HG03575 (cell line): ENCODE results near the gene APOBEC3C.
"Not testable (repeated sequence)": the region's sequence is repeated elsewhere in the genome, so short reads cannot be mapped to it uniquely, and the experiment has no call there.

ENCODE experiments used
- ATAC-seq: cut with Tn5 transposase; IDR thresholded peaks from one replicate; pipeline ENCODE4 v1.9.1; 2021; ENCODE audit not compliant: unreplicated experiment, insufficient number of reproducible peaks, low FRiP score; ENCODE audit errors: extremely low read depth

Gene APOBEC3C

DNA sequence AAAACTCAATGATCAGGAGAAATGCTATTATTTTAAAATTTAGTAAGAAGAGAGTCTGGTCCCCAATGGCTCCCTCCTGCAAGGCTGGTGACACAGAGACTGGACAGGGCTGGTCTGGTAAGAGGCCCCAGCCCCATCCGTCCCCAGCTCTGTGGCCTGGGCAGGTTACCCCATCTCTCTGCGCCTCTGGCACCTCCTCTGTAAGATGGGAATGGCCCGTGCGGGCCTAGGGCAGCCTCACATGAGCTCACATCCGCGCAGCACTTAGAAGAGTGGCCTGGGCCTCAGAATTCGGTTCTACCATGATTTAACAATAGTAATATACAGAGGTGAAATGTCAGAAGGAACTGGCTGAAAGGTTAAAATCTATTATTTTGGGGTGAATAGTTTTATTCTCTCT lies 27.9 kb downstream of the APOBEC3C start:
- ATAC-seq: no peak

DNA sequence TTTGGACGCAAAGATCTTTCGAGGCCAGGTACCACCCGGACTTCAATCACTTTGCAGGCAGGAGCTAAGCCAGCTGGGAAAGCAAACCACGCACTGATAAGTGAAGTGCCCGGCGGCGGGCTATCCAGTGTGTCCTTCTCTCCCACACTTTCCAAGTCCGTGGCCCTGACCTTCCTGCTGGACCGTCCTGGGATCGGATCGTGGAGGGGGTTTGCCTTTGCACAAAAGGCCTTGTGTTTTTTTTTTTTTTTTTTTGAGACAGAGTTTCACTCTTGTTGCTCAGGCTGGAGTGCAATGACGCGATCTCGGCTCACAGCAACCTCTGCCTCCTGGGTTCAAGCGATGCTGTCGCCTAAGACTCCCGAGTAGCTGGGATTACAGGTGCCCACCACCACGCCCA lies 29.0 kb downstream of the APOBEC3C start:
- ATAC-seq: not testable (repeated sequence)

DNA sequence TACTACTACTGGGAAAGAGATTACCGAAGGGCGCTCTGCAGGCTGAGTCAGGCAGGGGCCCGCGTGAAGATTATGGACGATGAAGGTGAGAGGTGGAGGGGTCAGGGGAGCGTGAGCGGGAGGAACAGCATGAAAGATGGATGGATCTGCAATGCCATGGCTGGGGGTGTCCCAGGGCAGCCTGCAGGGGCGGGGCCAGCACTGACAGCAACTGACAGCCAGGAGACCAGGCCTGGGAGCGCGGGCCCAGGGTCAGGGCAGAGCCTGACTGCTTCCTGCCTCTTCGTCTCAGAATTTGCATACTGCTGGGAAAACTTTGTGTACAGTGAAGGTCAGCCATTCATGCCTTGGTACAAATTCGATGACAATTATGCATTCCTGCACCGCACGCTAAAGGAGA lies 31.1 kb downstream of the APOBEC3C start:
- ATAC-seq: not testable (repeated sequence)

DNA sequence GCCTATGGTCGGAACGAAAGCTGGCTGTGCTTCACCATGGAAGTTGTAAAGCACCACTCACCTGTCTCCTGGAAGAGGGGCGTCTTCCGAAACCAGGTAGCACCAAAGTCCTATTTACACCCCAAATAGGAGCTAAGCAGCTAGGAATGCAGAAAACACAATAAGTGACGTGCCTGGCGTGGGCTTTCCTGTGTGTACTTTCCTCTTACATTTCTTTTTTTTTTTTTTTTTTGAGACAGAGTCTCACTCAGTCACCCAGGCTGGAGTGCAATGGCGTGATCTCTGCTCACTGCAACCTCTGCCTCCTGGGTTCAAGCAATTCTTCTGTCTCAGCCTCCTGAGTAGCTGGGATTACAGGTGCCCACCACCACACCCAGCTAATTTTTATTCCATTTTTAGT lies 35.4 kb downstream of the APOBEC3C start:
- ATAC-seq: not testable (repeated sequence)

DNA sequence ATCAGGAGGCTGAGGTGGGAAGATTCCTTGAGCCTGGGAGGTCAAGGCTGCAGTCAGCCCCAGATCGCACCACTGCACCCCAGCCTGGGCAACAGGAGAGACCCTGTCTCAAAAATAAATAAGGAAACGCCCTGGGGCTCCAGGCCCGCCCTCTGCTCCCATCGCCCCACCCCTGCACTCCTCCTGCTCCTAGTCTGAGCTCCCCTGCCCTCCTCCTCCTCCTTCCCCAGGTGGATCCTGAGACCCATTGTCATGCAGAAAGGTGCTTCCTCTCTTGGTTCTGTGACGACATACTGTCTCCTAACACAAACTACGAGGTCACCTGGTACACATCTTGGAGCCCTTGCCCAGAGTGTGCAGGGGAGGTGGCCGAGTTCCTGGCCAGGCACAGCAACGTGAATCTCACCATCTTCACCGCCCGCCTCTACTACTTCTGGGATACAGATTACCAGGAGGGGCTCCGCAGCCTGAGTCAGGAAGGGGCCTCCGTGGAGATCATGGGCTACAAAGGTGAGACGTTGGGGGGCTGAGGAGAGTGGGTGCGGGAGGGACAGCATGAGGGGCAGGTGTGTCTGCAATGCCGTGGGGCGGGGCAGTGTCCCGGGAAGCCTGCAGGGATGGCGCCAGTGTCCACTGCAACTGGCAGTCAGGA lies 37.9 kb downstream of the APOBEC3C start:
- ATAC-seq: not testable (repeated sequence)

DNA sequence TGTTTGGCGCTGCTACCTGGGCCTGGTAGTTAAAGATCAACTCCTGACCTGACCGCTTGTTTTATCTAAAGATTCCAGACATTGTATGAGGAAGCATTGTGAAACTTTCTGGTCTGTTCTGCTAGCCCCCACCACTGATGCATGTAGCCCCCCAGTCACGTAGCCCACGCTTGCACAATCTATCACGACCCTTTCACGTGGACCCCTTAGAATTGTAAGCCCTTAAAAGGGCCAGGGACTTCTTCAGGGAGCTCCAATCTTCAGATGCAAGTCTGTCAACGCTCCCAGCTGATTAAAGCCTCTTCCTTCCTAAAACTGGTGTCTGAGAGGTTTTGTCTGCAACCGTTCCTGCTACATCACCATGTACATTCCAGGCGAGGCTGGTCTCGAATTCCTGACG lies 41.6 kb downstream of the APOBEC3C start:
- no peak for ATAC-seq

DNA sequence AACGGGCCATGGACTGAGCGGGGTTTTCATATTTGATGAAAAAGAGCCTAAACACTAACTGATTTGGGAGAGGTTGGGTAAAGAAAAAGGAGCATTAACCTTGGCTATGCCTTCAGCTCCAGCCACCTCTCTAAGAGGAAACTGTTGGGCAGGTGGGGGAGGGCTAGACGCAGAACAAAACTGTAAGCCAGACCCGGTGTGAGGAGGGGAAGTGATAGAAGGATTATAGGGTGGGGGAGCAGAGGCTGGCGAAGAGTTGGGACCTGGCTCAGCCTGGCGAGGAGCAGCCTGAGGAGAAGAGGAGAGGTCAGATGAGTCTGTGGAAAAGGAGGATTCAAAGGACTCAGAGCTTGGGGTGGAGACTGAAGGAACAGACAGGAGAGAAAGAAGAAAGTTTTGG lies 47.2 kb downstream of the APOBEC3C start:
- ATAC-seq: not testable (repeated sequence)

DNA sequence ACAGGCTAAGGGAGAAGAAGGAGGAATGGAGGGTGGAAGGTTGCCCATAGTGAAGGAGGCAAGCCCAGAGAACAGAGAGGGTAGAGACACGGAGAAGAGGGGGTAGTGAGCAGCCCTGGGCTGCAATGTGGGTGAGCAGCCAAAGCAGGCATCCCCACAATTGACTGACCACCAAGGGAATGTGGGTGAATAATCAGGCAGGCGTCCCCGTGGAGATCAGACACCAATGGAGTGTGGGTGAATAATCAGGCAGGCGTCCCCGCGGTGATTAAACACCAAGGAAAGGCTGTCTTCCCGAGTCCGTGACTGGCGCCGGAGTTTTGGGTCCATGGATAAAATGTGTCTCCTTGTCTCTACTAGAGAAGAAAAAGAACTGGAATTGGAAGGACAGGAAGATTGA lies 47.9 kb downstream of the APOBEC3C start:
- not testable (repeated sequence) for ATAC-seq

DNA sequence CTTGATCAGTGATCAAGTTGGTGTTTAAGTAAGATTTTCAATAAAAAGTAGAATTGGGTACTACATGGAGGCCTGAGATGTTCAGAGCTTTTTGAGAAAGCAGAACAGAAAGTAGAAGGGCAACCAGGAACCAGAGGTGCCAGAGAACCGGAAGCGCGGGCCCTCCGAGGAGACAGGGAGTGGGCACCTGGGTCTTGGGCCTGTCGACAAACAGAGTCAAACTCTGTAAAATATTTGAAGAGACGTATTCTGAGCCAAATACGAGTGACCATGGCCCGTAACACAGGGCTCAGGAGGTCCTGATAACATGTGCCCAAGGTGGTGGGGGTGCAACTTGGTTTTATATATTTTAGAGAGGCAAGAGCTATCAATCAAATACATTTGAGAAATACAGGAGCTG lies 49.8 kb downstream of the APOBEC3C start:
- ATAC-seq: not testable (repeated sequence)

DNA sequence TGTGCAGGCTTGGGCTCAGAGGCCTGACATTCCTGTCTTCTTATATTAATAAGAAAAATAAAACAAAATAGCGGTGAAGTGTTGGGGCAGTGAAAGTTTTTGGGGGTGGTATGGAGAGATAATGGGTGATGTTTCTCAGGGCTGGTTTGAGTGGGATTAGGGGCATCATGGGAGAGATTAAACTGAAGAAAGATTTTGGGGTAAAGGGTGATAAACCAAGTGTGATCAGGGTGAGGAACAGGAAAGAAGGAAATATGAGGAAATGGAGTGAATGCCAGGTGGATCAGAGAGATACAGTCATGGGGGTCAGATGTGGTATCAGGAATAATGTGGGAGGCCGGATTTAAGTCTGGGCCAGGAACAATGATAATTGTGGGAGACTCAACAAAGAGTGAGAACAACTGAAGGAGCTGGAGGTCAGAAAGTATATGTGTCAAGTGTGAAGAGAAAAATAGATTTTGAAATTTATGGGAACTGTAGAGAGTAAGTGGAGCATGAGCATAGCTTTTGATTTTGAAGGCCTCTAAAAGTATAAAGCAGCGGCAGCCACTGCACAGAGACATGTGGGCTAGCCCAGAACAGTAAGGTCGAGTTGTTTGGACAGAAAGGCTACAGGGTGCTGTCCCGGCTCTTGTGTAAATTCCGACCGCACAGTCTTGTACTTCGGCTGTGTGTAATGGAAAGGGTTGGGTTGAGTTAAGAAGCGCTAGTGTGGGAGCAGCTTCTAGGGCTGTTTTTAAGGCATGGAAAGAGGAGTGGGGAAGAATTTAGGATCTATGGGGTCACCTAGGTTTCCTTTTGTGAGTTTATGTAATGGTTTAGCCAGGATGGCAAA lies 52.6 kb downstream of the APOBEC3C start:
- ATAC-seq: not testable (repeated sequence)

DNA sequence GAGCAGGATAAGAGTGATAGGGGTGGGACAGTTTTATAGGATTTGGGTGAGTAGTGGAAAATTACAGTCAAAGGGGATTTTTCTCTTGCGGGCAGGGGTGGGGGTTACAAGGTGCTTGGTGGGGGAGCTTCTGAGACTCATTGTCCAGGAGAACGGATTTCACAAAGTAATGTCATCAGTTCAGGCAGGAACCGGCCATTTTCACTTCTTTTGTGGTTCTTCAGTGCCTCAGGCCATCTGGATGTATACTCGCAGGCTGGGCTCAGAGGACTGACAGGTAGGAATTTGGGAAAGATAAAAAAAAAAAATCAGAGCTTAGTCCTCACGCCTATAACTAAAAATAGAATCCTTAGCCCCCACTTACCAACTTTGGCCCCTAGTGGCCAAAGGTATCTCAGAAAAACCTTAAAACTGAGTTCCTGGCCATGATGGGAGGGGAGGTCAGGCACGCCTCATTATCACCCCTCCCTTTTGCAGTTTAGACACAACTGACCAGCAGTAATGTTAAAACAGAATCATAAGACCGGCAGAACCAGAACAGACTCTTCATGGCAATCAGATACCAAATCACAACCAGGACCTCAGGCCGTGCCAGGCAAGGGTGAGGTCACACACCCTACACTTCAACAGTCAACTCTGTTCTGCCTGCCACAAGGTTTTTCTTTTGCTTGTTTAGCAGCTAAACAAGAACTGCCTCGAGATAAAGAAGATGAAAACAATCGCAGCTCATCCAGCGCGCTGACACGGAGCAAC lies 54.2 kb downstream of the APOBEC3C start:
- ATAC-seq: no peak
